Hypothalamus (tissue), 51 donors: ENCODE measurements around the gene ARHGAP28.
"Not testable (repeated sequence)": the region's sequence is repeated elsewhere in the genome, so short reads cannot be mapped to it uniquely, and the experiment has no call there.

Source experiments
- DNase-seq, 51 donors: peaks; one replicate each; lab custom pipeline; 2025; lab: John Stamatoyannopoulos, UW

Gene ARHGAP28

DNA sequence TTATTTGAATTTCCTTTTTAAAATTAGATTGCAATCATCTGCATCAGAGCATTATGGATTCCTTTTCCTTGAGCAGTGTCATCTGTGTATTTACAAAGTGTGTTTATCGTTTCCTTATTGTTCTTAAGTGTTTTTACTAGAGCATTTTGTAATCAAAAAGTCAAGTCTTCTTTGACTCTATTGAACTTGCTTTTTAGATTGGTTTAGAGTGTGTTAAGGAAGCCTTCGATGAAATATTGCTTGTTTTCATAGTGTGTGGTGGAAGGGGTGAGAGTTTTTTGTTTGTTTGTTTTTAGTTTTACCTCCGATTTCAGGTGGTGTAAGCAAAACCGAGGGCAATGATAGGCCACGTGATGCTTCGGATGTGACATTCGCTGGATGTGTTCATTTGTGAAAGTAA, 45.7 kb downstream of the ARHGAP28 start:
- DNase-seq = no peak

DNA sequence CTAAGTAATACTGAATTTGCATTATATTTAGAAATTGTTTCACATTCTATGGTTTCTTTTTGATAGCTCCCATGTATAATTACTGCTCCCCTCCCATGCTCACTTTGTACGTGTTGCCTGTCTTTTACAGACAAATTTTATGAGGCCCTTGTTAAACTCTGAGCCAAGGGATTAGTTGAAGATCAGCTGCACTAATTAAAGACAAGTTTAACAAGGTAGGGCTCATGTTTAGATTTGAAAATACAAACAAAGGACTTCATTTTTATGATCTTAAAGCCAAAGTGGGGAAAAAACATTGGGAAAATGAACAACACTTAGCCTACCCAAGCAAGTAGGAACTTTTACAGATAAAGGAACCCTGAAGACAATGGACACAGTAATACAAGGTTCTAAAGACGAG, 46.2 kb downstream of the ARHGAP28 start:
- DNase-seq = no peak

GRCh38 chr18:6776188-6776587, 46.7 kb downstream of the ARHGAP28 start:
- no peak for DNase-seq

- DNase-seq = no peak
These were observed 48.0 kb downstream of the ARHGAP28 start for GRCh38 chr18:6777509-6777908.

DNA sequence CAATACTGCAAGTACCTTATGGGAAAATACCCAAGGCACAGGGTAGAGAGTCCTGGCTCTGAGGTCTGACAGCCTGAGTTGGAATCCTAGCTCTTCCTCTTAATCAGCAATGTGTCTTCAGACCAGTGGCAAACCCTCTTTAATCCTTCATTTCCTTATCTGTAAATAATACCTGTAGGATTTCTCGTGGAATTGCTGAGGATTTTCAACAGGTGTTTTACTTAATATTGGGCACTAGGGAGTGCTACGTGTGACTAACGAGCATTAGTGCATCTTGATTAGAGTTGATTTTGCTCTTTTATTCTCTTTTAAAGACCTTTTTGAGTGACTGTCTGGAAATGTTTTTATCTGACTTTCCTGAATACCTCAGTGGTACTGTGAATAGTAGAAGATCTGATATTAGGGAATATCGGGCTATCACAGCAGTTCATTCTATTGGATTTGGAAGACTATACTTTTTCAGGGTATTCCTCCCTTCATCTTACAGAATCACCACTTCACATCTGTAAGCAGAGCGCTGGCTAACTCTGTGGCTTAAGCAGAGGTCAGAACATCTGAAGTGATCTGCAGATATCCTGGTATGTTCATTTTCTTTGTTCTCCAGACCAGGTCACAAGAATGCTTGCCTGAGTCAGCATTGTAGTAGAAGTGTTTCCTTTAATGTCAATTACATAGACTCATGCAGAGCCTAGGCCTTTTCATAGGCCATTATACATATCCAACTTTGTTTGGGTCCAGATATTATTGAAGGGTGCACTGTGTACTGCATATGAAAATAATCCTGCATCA, 49.1 kb downstream of the ARHGAP28 start:
- no peak for DNase-seq

GRCh38 chr18:6781142-6781714, 51.7 kb downstream of the ARHGAP28 start:
- no peak for DNase-seq

DNA sequence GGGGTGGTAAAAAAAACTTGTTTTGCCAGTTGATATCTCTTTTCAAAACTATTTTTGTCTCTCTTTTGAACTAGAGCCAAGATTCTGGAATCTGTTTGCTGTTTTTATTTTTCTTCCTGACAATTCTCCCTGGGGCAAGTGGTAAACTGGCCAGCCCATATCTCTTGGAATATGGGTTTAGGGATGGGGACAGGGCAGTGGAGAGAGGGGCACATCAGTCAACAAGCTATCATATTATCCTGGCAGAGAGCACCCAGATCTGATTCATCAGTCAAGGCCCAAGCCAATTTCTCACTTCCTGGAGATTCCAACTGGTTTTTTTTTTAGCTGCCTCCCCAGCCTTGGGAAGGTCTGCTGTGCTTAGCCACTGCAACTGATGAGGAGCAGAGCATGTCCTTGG, 52.3 kb downstream of the ARHGAP28 start:
- no peak for DNase-seq

- DNase-seq = no peak
These were observed 53.3 kb downstream of the ARHGAP28 start for GRCh38 chr18:6782861-6783260.

- DNase-seq = no peak
These were observed 54.5 kb downstream of the ARHGAP28 start for GRCh38 chr18:6784046-6784445.

DNA sequence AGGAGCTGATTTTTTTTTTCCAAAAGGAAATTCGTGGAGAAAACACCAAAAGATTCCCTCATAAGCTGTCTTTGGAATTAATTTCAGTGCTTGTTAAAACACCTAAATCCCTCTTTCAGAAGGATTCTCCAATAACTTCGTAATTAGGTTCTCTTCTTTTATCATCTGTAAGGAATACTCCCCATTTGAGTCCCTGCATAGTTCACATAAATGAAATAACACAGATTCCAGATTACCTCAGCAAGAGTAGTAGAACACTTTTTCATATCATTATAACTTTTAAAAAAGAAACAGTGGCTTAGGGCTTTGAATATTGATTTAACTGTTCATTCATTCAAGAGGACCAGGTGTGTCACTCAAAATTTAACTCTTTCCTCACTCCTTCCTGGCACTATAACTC, 55.5 kb downstream of the ARHGAP28 start:
- no peak for DNase-seq

- no peak for DNase-seq
These were observed 55.9 kb downstream of the ARHGAP28 start for GRCh38 chr18:6785411-6785810.

GRCh38 chr18:6792391-6792790, 62.9 kb downstream of the ARHGAP28 start:
- DNase-seq = no peak

DNA sequence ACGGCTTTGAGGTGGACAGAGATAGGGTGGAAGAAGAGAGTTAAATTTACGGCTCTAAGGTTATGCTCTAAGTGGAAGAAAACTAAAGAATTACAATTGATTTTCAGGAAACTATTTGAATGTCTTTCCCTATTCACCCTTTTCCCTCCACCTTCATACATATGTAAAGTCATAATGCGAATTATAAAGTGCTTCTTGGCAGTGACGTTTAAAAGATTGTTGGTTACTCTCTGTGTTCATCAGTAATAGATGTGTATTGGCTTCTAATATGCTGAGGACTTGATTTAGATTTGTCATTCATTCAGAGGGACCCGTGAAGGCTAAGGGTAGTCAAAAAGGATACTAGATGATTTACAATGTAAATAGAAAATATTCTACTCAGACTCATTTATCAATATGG, 63.9 kb downstream of the ARHGAP28 start:
- no peak for DNase-seq

DNA sequence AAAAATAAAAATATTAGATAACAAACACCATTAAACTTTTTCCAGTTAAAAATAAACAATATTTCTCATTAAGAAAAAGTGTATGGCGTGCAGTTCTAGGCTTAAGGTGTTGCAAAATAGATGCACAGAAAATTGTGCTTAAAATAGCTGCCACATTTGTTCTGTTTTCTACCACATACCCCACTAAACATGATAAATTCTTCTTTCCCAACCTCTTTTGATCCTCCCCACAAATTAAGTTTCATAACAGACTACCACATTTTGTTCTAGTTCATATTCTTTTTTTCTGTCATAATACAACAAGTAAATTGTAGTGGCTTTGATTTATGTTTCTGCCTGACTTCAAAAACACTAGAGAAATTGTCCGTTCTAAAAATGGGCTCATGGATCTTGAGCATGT, 64.5 kb downstream of the ARHGAP28 start:
- no peak for DNase-seq

GRCh38 chr18:6795307-6795706, 65.8 kb downstream of the ARHGAP28 start:
- no peak for DNase-seq

- DNase-seq = no peak
These were observed 67.0 kb downstream of the ARHGAP28 start for GRCh38 chr18:6796511-6796910.

DNA sequence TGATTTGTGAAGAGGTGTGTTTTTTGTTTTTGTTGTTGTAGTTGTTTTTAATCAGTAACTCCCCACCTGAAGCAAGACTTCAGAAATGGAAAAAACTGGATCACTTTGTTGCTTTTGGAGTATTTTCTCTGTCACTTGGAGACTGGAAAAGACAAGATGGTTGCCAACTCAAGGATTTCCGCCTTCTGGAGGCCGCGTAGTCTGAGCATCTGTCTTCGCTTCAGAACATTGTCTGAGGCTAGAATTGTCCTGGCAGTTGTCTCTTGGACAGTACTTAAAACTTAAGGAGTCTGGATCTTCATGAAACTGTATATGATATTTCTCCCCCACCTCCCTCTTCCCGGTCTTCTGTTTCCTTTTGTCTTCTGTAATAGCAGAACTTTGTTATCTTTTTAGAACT, 67.7 kb downstream of the ARHGAP28 start:
- no peak for DNase-seq

GRCh38 chr18:6798896-6799295, 69.4 kb downstream of the ARHGAP28 start:
- no peak for DNase-seq

DNA sequence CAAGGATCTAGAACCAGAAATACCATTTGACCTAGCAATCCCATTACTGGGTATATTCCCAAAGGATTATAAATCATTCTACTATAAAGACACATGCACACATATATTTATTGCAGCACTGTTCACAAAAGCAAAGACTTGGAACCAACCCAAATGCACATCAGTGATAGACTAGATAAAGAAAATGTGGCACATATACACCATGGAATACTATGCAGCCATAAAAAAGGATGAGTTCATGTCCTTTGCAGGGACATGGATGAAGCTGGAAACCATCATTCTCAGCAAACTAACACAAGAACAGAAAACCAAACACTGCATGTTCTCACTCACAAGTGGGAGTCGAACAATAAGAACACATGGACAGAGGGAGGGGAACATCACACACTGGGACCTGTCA, 70.8 kb downstream of the ARHGAP28 start:
- DNase-seq = not testable (repeated sequence)

GRCh38 chr18:6807515-6808257, 78.2 kb downstream of the ARHGAP28 start:
- no peak for DNase-seq

DNA sequence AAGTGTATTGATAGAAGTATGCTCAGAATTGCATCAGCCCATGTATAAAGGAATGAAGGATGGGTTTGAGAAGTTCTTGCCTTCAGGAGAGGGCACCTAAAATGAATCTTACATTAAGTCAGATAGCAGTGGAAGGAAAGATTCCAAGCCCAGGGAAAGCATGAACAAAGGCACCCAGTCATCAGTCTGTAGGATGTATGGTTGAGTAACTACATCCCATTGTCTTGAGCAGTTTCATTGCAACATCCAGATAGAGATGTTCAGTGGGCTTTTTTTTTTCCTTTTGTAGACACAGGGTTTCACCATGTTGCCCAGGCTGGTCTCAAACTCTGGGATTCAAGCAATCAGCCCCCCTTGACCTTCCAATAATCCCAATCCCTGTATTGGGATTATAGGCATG, 80.7 kb downstream of the ARHGAP28 start:
- DNase-seq = no peak

DNA sequence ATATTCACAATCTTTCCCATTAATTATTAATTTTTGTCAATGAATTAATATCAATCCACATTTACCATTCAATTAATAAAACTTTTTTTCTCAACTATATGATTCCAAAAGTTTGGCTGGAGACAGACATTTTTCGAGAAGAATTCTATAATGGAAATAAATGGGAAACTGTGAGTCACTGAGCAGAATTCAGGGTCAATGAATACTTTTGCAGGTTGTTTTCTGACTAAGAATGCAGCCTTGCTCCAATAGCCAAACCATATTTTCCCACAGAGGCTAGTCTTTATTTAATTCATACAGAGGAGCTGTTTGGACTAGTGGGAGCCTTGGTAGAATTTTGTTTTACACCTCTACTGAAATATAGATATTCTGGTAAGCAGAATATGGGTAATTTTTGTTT, 82.3 kb downstream of the ARHGAP28 start:
- DNase-seq = no peak
